Endothelial cell of umbilical vein (primary cell): ENCODE measurements around the gene RTEL1. TPM values are rescaled to one million over a fixed set of nuclear protein-coding genes. Genes with fewer than 3 reads are reported as not detected.
"Not testable (repeated sequence)": the region's sequence is repeated elsewhere in the genome, so short reads cannot be mapped to it uniquely, and the experiment has no call there.

Experiments used
- BruUV-seq: library from RNA; stranded (reverse); fragments of 400-500 nt; replicated peaks from 2 replicates; lab custom pipeline; 2021; lab: Mats Ljungman, UMichigan
- CTCF ChIA-PET: fragments of 300-600, 350-600 bp; sonication (Branson Sonifier 250); formaldehyde crosslinking; loops from one replicate; lab custom pipeline; 2021; ENCODE audit warnings: antibody characterized with exemption, inconsistent platforms; lab: Charles Lee
- POLR2A ChIA-PET: fragments of 300-600, 350-600 bp; sonication (Branson Sonifier 250); formaldehyde crosslinking; loops from one replicate; lab custom pipeline; 2021; ENCODE audit warnings: antibody characterized with exemption, inconsistent platforms; lab: Charles Lee
- DNase-seq: peaks from one replicate; pipeline ENCODE4 v3.0.0-alpha.2; 2011; ENCODE audit warnings: low read depth, low spot score
- FAIRE-seq: peaks from 2 replicates; lab custom pipeline; 2011; peaks lifted over from hg19 to GRCh38; lab: Jason Lieb, UNC
- H2AFZ ChIP-seq: 2 replicates; pipeline ENCODE4 v1.6.0; 2012; ENCODE audit warnings: low read depth, low read length, control low read depth, inconsistent platforms
- H3K27ac ChIP-seq: 2 replicates; pipeline ENCODE4 v1.5.1; 2011; ENCODE audit warnings: low read depth, mild to moderate bottlenecking, control low read depth, low read length, moderate library complexity; ENCODE audit not compliant: insufficient read depth
- H3K27me3 ChIP-seq, 2 experiments: 2 replicates each; pipeline versions ENCODE4 v1.6.0 to v1.6.1; 2011; ENCODE audit warnings: low read length in 2 of 2, mixed read lengths in 1 of 2; ENCODE audit not compliant: control insufficient read depth in 2 of 2, insufficient read depth in 2 of 2
- H3K36me3 ChIP-seq, 2 experiments: 2 replicates in 1 of 2; 3 replicates in 1 of 2; pipeline ENCODE4 v1.5.1; 2011; ENCODE audit warnings: low read length in 2 of 2, mild to moderate bottlenecking in 1 of 2, moderate library complexity in 1 of 2; ENCODE audit not compliant: control insufficient read depth in 2 of 2, insufficient read depth in 2 of 2; ENCODE audit errors: extremely low read depth in 1 of 2
- H3K4me1 ChIP-seq: 3 replicates; pipeline ENCODE4 v1.5.1; 2011; ENCODE audit warnings: mild to moderate bottlenecking, low read length; ENCODE audit not compliant: control insufficient read depth, insufficient read depth; ENCODE audit errors: extremely low read depth
- H3K4me2 ChIP-seq: 2 replicates; pipeline ENCODE4 v1.6.1; 2011; ENCODE audit warnings: low read length, control low read depth, mixed read lengths; ENCODE audit not compliant: insufficient read depth
- H3K4me3 ChIP-seq, 3 experiments: fragments of 200-600 bp in 1 of 3; sonication (generic), shearing (Covaris generic) in 1 of 3; replicated peaks in 1 of 3; 2 replicates each; pipeline ENCODE4 v1.5.1; 2011 to 2016; ENCODE audit warnings: control low read depth in 3 of 3, low read length in 3 of 3, mild to moderate bottlenecking in 2 of 3, inconsistent platforms in 1 of 3, low read depth in 1 of 3, moderate library complexity in 1 of 3; ENCODE audit not compliant: insufficient read depth in 1 of 3
- H3K79me2 ChIP-seq: 2 replicates; pipeline ENCODE4 v1.6.0; 2012; ENCODE audit warnings: low read length, inconsistent platforms; ENCODE audit not compliant: control insufficient read depth, insufficient read depth
- H3K9ac ChIP-seq: replicated peaks from 2 replicates; pipeline ENCODE3; 2011; ENCODE audit warnings: low read length, control low read depth; ENCODE audit not compliant: insufficient read depth; ENCODE audit errors: extremely low read depth
- H3K9me1 ChIP-seq: replicated peaks from 3 replicates; pipeline ENCODE4 v1.6.0; 2011; ENCODE audit warnings: mild to moderate bottlenecking, low read length; ENCODE audit not compliant: control insufficient read depth, insufficient read depth; ENCODE audit errors: extremely low read depth
- H3K9me3 ChIP-seq: replicated peaks from 2 replicates; pipeline ENCODE4 v1.5.1; 2012; ENCODE audit warnings: low read length, inconsistent platforms; ENCODE audit not compliant: control insufficient read depth, insufficient read depth
- H4K20me1 ChIP-seq: replicated peaks from 2 replicates; pipeline ENCODE3; 2011; ENCODE audit warnings: mild to moderate bottlenecking, low read length; ENCODE audit not compliant: control insufficient read depth, insufficient read depth; ENCODE audit errors: extremely low read depth
- CTCF ChIP-seq, 2 donors: IDR thresholded peaks; 1 replicate in 1 of 2; 2 replicates in 1 of 2; pipeline ENCODE4 v1.5.1; 2011; ENCODE audit warnings: low read length in 2 of 2, mild to moderate bottlenecking in 2 of 2, moderate library complexity in 2 of 2, control low read depth in 1 of 2, inconsistent platforms in 1 of 2, low read depth in 1 of 2; ENCODE audit not compliant: insufficient read depth in 1 of 2; ENCODE audit errors: extremely low read depth in 1 of 2
- MYC ChIP-seq: IDR thresholded peaks from one replicate; pipeline ENCODE4 v1.6.1; 2011; ENCODE audit warnings: mild to moderate bottlenecking, low read depth, low read length
- POLR2A ChIP-seq: IDR thresholded peaks from 2 replicates; pipeline ENCODE4 v1.6.1; 2012; ENCODE audit warnings: low read depth, mild to moderate bottlenecking, control low read depth, low read length
- dilution Hi-C: fragments of 300-500 bp; cut with MboI; formaldehyde crosslinking; loops from one replicate; pipeline ENCODE4 v1.15.0; 2019; ENCODE audit warnings: low sequenced_read_pairs; ENCODE audit not compliant: extremely low pct_ligation_motif_present
- intact Hi-C: fragments of 100-400 bp; cut with micrococcal nuclease; formaldehyde crosslinking; loops from one replicate; pipeline ENCODE4 v1.10.0; 2022
- polyA plus RNA-seq, 4 experiments: library from polyadenylated mRNA; depleted of rRNA in 3 of 4; stranded (reverse) in 3 of 4; unstranded in 1 of 4; fragments of >200 nt; gene quantifications; 2 replicates each; pipeline versions ENCODE4 v1.2.1 to v1.2.3, GENCODE V29; 2011 to 2012; ENCODE audit warnings: missing spikeins in 1 of 4
- total RNA-seq: library from RNA; stranded (reverse); gene quantifications from 2 replicates; pipeline ENCODE4 v1.2.3, GENCODE V29; 2021

RTEL1 gene
- total and polyA plus RNA-seq, 2 donors (not counting 3 experiments of a cell fraction or from before 2014, with no cell fraction given), result 17.0 to 44.9 TPM

DNA sequence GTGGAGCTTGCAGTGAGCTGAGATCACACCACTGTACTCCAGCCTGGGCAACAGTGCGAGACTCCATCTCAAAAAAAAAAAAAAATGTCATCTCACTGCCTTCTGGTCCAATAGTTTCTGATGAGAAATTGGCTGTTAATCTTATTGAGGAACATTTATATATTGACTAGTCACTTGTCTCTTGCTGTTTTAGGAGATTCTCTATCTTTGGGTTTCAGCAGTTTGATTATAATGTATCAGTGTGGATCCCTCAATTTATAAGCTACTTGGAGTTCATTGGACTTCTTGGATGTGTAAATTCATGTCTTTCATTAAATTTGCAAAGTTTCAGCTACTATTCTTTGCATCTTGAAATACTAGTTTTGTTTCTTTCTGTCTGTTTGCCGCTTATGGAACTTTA lies 60.9 kb downstream of the RTEL1 start:
- no TSS peak for BruUV-seq
- DNase-seq, result no peak
- no peaks in the 10 kb centered on the region for H3K9me1 ChIP-seq
- peaks cover 67% of the 10 kb centered on the region for H3K79me2 ChIP-seq
- no peaks in the 10 kb centered on the region for H3K27me3 ChIP-seq
- H3K9ac ChIP-seq, result no peak overlapping the region
- H3K36me3 ChIP-seq, result peaks cover 5 to 6% of the 10 kb centered on the region in 2 experiments
- no peak overlapping the region for H3K4me3 ChIP-seq
- H3K4me1 ChIP-seq, result no peaks in the 10 kb centered on the region
- ChIA-PET CTCF (no interaction called here), POLR2A (no interaction called here)
- H4K20me1 ChIP-seq, result no peaks in the 10 kb centered on the region
- no peak overlapping the region for H2AFZ ChIP-seq
- intact Hi-C loops, result no loop called here
- dilution Hi-C loops, result no loop called here
- FAIRE-seq, result no peak
- H3K9me3 ChIP-seq, result no peaks in the 10 kb centered on the region
- no peak for TF ChIP-seq POLR2A
- no peak for TF ChIP-seq MYC
- TF ChIP-seq CTCF (IDR thresholded peaks at IDR 0.05; ENCODE audit: extremely low read depth in 1 of 2, insufficient read depth in 1 of 2, low read depth in 1 of 2, low read length in 2 of 2), result no peak
- no peak overlapping the region for H3K27ac ChIP-seq
- no peak overlapping the region for H3K4me2 ChIP-seq

- H3K9me3 ChIP-seq, BruUV-seq, H4K20me1 ChIP-seq, H3K27ac ChIP-seq, H2AFZ ChIP-seq, H3K4me2 ChIP-seq, H3K27me3 ChIP-seq, DNase-seq, H3K36me3 ChIP-seq, H3K4me3 ChIP-seq, dilution Hi-C loops, FAIRE-seq, H3K9me1 ChIP-seq, H3K4me1 ChIP-seq, intact Hi-C loops, H3K9ac ChIP-seq, POLR2A ChIA-PET: not testable (repeated sequence)
- peaks cover 48% of the 10 kb centered on the region for H3K79me2 ChIP-seq
- CTCF ChIA-PET, result interaction anchor here (1.2 kb wide), 1 partner anchor 15 kb away, joined by 4 read pairs; the partner anchor contains the start of genes ARFRP1 and ZGPAT
Measured at GRCh38 chr20:63722967-63723622, 65.0 kb downstream of the RTEL1 start.

DNA sequence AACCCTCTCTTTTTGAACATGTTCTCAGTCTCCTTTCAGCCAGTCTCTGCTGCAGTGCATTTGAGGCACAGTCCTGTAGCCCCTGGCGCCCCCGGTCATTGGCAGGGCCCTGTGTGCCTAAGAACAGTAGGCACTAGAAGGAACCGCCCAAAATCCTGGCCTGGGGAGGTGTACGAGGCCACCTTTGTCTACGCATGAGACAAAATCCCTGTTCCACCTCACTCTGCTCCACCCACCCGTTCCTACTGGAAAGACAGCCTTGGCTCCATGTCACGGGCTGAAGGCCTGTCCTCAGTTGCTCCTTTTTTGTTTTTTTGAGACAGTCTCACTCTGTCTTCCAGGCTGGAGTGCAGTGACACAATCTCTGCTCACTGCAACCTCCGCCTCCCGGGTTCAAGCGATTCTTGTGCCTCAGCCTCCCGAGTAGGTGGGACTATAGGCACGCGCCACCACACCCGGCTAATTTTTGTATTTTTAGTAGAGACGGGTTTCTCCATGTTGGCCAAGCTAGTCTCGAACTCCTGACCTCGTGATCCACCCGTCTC lies 72.1 kb downstream of the RTEL1 start:
- POLR2A ChIA-PET, H3K4me3 ChIP-seq, H2AFZ ChIP-seq, H3K9me1 ChIP-seq, H3K27ac ChIP-seq, CTCF ChIA-PET, dilution Hi-C loops, BruUV-seq, H3K9me3 ChIP-seq, FAIRE-seq, H3K27me3 ChIP-seq, intact Hi-C loops, DNase-seq, H3K9ac ChIP-seq, H3K4me2 ChIP-seq, H4K20me1 ChIP-seq, H3K4me1 ChIP-seq: not testable (repeated sequence)
- peaks cover 0 to 22% of the 10 kb centered on the region in 2 experiments for H3K36me3 ChIP-seq
- peaks cover 31% of the 10 kb centered on the region for H3K79me2 ChIP-seq
